ENCODE measurements around the gene RHOBTB1.
A peak's percentile ranks its signal among the peaks of the same experiment; 100 is the strongest.

The RHOBTB1 gene

GRCh38 chr10:60964257-60965235, 20.6 kb upstream of the RHOBTB1 start:
- peak in 1 of 2 experiments; percentile 36 for DNase-seq (ENCODE audit: low read depth in 2 of 2)

GRCh38 chr10:60963441-60964256, 19.7 kb upstream of the RHOBTB1 start:
- DNase-seq (ENCODE audit: low read depth in 2 of 2): no peak

DNA sequence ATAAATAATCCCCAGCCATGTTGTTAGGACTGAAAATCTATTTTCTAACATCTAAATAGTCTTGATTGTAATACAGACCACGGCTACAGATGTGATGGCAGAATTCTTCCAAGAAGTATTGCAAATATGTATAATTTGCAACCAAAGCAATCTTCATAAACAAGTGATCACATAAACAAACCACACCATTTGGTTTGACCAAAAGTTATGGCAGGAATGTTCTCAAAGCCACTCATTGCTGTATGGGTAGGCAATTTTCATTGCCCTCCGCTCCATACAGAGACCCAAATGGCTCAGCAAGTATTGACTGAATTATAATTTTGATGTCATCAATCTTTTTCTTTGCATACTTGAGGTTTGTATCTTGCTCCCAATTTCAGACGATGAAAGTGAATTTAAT, 19.0 kb upstream of the RHOBTB1 start:
- DNase-seq (ENCODE audit: low read depth in 2 of 2): no peak

DNA sequence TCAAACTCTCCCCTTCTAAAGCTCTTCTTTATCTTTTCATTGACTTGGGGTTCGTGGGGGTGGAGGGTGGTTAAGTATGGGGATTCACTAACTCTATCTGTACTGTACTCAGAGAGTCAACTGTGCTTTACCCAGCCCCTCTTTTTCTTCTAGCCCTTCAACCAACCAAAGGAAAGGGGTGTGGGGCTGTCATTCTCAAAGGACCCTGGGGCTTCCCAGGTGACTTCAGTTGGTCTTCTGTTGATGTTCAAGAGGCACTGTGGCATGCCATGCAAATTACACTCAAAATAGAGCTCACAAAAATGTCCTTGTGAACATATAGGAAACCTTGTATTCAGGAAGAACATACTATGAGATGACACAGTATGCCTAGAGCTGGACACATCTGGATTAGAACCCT, 16.9 kb upstream of the RHOBTB1 start:
- no peak for DNase-seq (ENCODE audit: low read depth in 2 of 2)

GRCh38 chr10:60960031-60960430, 16.0 kb upstream of the RHOBTB1 start:
- DNase-seq (ENCODE audit: low read depth in 2 of 2): no peak

DNA sequence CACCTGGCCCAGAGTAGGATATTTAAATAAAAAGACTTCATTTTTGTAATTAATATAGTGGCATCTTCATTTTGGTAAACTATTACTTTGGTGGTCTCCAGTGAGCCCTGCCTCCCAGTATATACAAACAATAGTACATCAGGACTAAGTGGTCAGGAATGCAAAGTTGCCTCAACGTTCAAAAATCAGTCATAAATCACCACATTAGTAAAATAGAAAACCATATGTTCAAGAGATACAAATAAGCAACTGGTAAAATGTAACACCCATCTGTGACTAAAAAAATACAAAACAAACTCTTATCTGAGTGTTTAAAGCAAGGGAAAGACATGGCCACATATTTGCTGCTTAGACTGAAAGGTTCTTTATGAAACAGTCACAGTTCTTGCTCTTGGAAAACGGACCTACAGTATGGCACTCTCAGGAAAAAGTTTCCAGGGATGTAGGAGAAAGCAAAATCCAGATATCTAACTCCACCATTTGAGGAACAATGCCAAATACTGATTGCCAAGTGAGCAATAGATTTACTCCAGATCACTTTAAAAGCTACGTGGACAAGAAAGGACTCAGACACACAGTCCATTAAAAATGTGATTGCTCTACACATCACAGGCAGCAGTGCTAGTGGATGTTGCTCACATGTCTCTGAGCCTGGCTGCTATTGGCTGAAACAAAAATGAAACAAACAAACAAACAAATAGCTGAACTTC, 15.1 kb upstream of the RHOBTB1 start:
- no peak for DNase-seq (ENCODE audit: low read depth in 2 of 2)

- DNase-seq (ENCODE audit: low read depth in 2 of 2): no peak
These were observed 13.8 kb upstream of the RHOBTB1 start for GRCh38 chr10:60957667-60958221.

DNA sequence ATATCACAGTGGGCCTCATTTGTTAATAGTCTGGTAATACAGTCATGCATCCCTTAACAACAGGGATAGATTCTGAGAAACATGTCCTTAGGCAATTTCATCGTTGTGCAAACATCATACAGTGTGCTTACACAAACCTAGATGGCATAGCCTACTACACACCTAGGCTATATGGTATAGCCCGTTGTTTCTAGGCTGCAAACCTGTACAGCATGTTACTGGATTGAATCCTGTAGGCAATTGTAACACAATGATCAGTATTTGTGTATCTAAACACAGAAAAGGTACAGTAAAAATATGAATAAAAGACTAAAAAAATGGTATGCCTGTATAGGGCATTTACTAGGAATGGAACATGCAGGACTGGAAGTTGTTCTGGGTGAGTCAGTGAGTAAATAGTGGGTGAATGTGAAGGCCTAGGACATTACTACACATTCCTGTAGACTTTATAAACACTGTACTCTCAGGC, 12.0 kb upstream of the RHOBTB1 start:
- no peak for DNase-seq (ENCODE audit: low read depth in 2 of 2)

DNA sequence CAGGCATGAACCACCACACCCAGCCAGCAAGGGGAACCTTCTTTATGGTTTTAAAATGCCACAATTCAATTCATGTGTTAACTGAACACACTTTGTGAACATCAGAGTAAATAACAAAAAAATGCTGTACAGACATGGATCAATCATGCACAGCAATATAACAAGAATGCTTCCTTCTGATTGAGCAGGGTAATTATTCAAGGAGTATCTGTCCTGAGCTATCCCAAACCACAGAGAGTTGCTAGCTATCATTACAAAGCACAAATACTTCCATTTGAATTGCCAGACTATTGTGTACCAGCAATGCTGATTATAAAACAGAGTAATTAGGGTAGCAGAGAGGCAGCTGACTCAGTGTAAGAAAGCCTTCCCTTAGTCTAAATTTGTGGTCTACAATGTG, 11.3 kb upstream of the RHOBTB1 start:
- no peak for DNase-seq (ENCODE audit: low read depth in 2 of 2)

DNA sequence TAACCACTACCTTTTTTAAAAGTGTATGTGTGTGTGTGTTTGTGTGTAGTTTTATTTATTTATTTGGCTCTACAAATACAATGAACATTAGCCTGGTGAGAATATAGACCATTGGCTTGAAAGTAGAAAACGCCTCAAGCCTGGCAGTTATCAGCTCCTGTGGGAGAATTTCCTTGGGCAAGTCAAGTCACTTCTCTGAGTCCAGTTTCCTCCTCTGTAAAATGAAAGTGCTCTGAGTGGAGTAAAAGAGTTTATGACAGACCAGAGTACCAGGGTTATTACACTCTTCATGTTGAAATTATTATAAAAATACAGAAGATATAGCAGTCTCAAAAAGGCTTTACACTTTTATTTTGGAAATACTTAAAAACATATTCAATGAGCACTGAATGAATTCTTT, 10.1 kb upstream of the RHOBTB1 start:
- DNase-seq (ENCODE audit: low read depth in 2 of 2): no peak

DNA sequence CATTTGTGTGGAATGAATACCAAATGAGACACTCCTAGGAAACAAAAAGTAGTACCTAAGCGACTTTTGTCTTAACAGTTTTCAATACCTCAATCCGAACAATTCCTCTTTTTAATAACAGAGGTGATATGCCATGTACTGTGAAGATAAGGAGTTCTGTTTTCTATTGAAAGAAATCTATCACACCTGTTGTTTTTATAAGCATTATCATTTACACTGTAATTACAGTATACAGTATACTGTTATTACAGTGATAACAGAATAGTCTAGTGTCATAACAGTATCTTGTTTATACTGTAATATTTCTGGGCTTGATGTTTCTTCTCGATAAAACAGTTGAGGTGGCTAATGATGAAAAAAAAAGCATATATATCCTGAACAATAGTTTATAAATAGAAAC, 9.4 kb upstream of the RHOBTB1 start:
- DNase-seq (ENCODE audit: low read depth in 2 of 2): no peak

GRCh38 chr10:60952846-60953220, 8.8 kb upstream of the RHOBTB1 start:
- DNase-seq (ENCODE audit: low read depth in 2 of 2): no peak

DNA sequence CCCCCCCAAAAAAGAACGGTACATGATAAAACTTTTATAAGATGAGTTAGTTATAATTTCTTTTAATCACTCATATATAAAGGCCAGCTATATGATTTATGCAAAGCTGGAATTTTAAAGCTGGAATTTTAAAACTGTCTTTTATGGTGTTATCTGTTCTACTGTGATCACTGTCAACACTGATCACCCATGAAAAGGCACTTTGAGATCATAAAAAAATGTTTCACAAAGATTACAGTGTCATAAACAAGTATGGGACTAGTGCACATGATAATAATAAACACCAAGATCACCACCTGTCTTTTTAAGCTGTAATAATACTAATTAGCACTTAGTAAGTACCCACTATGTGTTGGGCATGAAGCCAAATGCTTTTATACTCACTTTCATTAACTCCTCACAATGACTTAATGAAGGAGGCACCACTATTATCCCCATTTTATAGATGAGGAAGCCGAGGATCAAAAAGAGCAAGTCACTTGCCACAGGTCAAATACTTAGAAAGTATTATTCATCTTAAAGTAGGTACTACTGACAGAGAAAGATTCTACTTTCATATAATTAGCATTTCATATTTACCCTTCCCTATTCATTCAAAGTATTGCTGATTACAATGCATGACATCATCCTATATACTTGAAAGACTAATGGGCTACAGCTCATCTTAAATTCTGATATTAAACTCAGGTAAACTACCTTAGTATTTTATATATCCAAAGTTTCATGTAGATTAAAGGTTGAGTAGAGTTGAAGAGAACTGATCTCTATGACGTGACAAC, 8.3 kb upstream of the RHOBTB1 start:
- no peak for DNase-seq (ENCODE audit: low read depth in 2 of 2)

GRCh38 chr10:60951272-60951724, 7.3 kb upstream of the RHOBTB1 start:
- DNase-seq (ENCODE audit: low read depth in 2 of 2): no peak

- no peak for DNase-seq (ENCODE audit: low read depth in 2 of 2)
These were observed 6.3 kb upstream of the RHOBTB1 start for GRCh38 chr10:60950300-60950699.

- DNase-seq (ENCODE audit: low read depth in 2 of 2): no peak
These were observed 4.9 kb upstream of the RHOBTB1 start for GRCh38 chr10:60948851-60949250.

- no peak for DNase-seq (ENCODE audit: low read depth in 2 of 2)
These were observed 919 bp upstream of the RHOBTB1 start for GRCh38 chr10:60944910-60945297.

DNA sequence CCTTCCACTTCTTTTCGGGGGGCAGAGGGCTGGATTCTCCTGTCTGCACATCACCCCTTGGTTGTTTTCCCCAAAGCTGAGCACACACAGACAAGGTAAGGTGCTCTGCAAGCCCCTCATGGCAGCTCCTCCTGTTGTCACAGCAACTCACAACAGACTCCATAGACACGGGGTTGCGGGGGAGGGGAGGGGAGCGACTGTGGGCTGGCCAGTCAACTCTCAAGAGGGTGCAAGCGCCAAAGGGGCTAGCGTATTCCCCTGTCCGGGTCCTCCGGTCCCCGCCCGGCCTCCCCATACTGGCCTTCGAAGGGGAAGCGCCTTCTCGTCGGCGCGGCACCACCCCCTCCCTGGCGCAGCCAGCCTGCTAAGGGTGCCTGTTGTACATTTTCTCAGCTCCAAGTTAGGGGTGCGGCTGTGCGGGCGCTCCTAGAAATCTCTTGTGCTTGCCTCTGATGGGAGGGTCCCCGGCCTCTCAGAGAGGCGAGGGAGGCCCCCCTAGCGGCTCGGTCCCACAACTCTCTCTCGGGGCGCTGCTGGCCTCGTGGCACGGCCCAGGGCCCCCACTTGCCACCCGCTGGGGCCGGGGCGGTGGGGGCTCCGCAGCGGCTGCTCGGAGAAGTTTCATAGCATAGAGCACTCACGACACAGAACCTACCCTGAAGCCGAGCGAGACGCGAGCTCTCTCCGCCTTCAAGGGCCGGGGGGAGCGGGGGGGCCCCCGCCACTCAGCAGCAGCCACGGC, 498 bp downstream of the RHOBTB1 start:
- no peak for DNase-seq (ENCODE audit: low read depth in 2 of 2)

DNA sequence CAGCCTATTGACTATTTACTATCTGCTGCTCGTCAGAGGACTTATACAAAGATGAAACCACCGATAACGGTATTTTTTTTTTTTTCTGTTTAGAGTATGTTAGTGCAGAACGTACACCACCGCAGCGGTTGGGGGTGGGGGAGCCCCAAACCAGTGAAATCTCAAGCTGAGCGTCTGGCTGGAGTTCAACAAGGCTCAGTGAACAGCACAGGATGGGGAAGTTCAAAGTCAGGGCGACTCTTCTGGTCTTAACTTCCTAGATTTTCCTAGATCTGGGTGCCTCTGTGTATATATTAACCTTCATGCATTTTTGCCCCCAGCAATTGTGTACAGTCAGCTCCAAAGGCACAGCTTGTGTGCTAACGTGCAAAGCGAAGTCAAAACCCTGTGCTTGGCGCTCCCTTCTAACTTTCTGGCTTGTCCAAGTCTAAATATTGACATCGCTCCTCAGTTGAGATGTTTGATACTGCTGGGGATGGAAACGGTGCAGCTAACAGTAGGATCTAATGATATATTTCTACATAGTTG, 1.1 kb downstream of the RHOBTB1 start:
- DNase-seq (ENCODE audit: low read depth in 2 of 2): no peak

All from stimulated activated CD4-positive, alpha-beta T cell treated with anti-CD3 and anti-CD28 coated beads, Interleukin-12 subunit alpha, Interleukin-12 subunit beta, amount 100 ng/mL, for 24 hours (primary cell).